Mesenchymal stem cell (in vitro differentiated cells and primary cell): ENCODE measurements around the gene PLXDC1.

ENCODE experiments used
- DNase-seq: peaks from one replicate; pipeline ENCODE4 v3.0.0-alpha.2; 2013
- H2AFZ ChIP-seq: one replicate; pipeline ENCODE4 v1.6.1; 2013; ENCODE audit warnings: low read depth, mild to moderate bottlenecking, control low read depth, inconsistent platforms, low read length, moderate library complexity
- H2AK5ac ChIP-seq: 2 replicates; pipeline ENCODE4 v1.6.1; 2013; ENCODE audit warnings: low read length, moderate library complexity, mild to moderate bottlenecking, inconsistent platforms; ENCODE audit not compliant: severe bottlenecking
- H2BK120ac ChIP-seq: one replicate; pipeline ENCODE4 v1.6.1; 2013; ENCODE audit warnings: low read depth, mild to moderate bottlenecking, inconsistent platforms, low read length, moderate library complexity
- H2BK12ac ChIP-seq, 2 experiments: one replicate each; pipeline ENCODE4 v1.6.1; 2013; ENCODE audit warnings: inconsistent platforms in 2 of 2, low read length in 2 of 2, mild to moderate bottlenecking in 2 of 2, moderate library complexity in 2 of 2, control low read depth in 1 of 2
- H2BK15ac ChIP-seq: one replicate; pipeline ENCODE4 v1.6.1; 2013; ENCODE audit warnings: mild to moderate bottlenecking, low read depth, inconsistent platforms; ENCODE audit not compliant: poor library complexity, severe bottlenecking
- H2BK5ac ChIP-seq: 2 replicates; pipeline ENCODE4 v1.6.1; 2013; ENCODE audit warnings: low read depth, mild to moderate bottlenecking, low read length, control low read depth, inconsistent platforms; ENCODE audit not compliant: poor library complexity, severe bottlenecking
- H3K14ac ChIP-seq, 2 experiments: one replicate each; pipeline ENCODE4 v1.6.1; 2013; ENCODE audit warnings: inconsistent platforms in 2 of 2, low read length in 2 of 2, control low read depth in 1 of 2, mild to moderate bottlenecking in 1 of 2, moderate library complexity in 1 of 2
- H3K18ac ChIP-seq, 2 experiments: one replicate each; pipeline ENCODE4 v1.6.1; 2013; ENCODE audit warnings: inconsistent platforms in 2 of 2, low read length in 2 of 2, control low read depth in 1 of 2, low read depth in 1 of 2, mild to moderate bottlenecking in 1 of 2
- H3K23ac ChIP-seq, 2 experiments: one replicate each; pipeline ENCODE4 v1.6.1; 2013; ENCODE audit warnings: inconsistent platforms in 2 of 2, low read length in 2 of 2, mild to moderate bottlenecking in 2 of 2, moderate library complexity in 2 of 2, control low read depth in 1 of 2
- H3K27ac ChIP-seq: 2 replicates; pipeline ENCODE4 v1.5.1; 2013; ENCODE audit warnings: mild to moderate bottlenecking, moderate library complexity, low read length, control low read depth, inconsistent platforms; ENCODE audit not compliant: poor library complexity, severe bottlenecking
- H3K27me3 ChIP-seq, 2 experiments: 2 replicates each; pipeline versions ENCODE4 v1.6.1 to v1.7.0; 2013; ENCODE audit warnings: low read length in 2 of 2, mild to moderate bottlenecking in 2 of 2, moderate library complexity in 2 of 2, control low read depth in 1 of 2, inconsistent platforms in 1 of 2; ENCODE audit not compliant: control insufficient read depth in 1 of 2, insufficient read depth in 1 of 2
- H3K36me3 ChIP-seq, 2 experiments: 2 replicates each; pipeline versions ENCODE4 v1.6.1 to v1.7.0; 2013; ENCODE audit warnings: low read length in 2 of 2, control low read depth in 1 of 2, inconsistent platforms in 1 of 2, low read depth in 1 of 2, mild to moderate bottlenecking in 1 of 2; ENCODE audit not compliant: insufficient read depth in 2 of 2, control insufficient read depth in 1 of 2
- H3K4ac ChIP-seq, 2 experiments: one replicate each; pipeline ENCODE4 v1.6.1; 2013; ENCODE audit warnings: inconsistent platforms in 2 of 2, low read length in 2 of 2, mild to moderate bottlenecking in 2 of 2, moderate library complexity in 2 of 2, control low read depth in 1 of 2, low read depth in 1 of 2
- H3K4me1 ChIP-seq: 2 replicates; pipeline ENCODE4 v1.6.1; 2013; ENCODE audit warnings: low read depth, low read length, control low read depth; ENCODE audit not compliant: control insufficient read depth, insufficient read depth
- H3K4me2 ChIP-seq: 2 replicates; pipeline ENCODE4 v1.6.1; 2013; ENCODE audit warnings: low read length, mild to moderate bottlenecking, inconsistent platforms; ENCODE audit not compliant: poor library complexity, severe bottlenecking
- H3K4me3 ChIP-seq, 2 experiments: 2 replicates each; pipeline versions ENCODE4 v1.5.1 to v1.7.0; 2013; ENCODE audit warnings: low read length in 2 of 2, mild to moderate bottlenecking in 2 of 2, control low read depth in 1 of 2, low read depth in 1 of 2; ENCODE audit not compliant: insufficient read depth in 1 of 2
- H3K79me1 ChIP-seq: replicated peaks from 2 replicates; pipeline ENCODE4 v1.6.1; 2013; ENCODE audit warnings: mild to moderate bottlenecking, control low read depth, low read length, inconsistent platforms; ENCODE audit not compliant: poor library complexity, severe bottlenecking
- H3K9ac ChIP-seq: 2 replicates; pipeline ENCODE4 v1.7.0; 2013; ENCODE audit warnings: mild to moderate bottlenecking, low read length, moderate library complexity
- H3K9me3 ChIP-seq: 2 replicates; pipeline ENCODE4 v1.7.0; 2013; ENCODE audit warnings: mild to moderate bottlenecking, low read length; ENCODE audit not compliant: control insufficient read depth
- H4K8ac ChIP-seq: one replicate; pipeline ENCODE4 v1.6.1; 2013; ENCODE audit warnings: inconsistent platforms, mild to moderate bottlenecking, low read length, moderate library complexity
- H4K91ac ChIP-seq: one replicate; pipeline ENCODE4 v1.6.1; 2013; ENCODE audit warnings: mild to moderate bottlenecking, low read length, inconsistent platforms
- WGBS: methylation state at CpG from one replicate; pipeline ENCODE4 v1.1.7; 2013; ENCODE audit warnings: mixed read lengths; 5-methylcytosine and 5-hydroxymethylcytosine counted together

The PLXDC1 gene

GRCh38 chr17:39096508-39097149, 54.8 kb downstream of the PLXDC1 start:
- Histone ChIP-seq H3K4ac (no peak overlapping the region), H3K18ac (no peak overlapping the region), H3K27ac (no peak overlapping the region), H3K4me2 (no peak overlapping the region), H2BK12ac (no peak overlapping the region), H3K9me3 (no peaks in the 10 kb centered on the region), H3K9ac (no peak overlapping the region), H3K23ac (no peak overlapping the region), H4K91ac (peak overlapping the region; percentile 25), H2BK5ac (no peak overlapping the region), H3K4me1 (peaks cover 17% of the 10 kb centered on the region), H4K8ac (no peak overlapping the region), H2AFZ (no peak overlapping the region), H2BK15ac (no peak overlapping the region), H2BK120ac (no peak overlapping the region), H3K27me3 (peaks cover 11% of the 10 kb centered on the region in 2 experiments), H3K79me1 (no peaks in the 10 kb centered on the region), H3K4me3 (no peak overlapping the region), H3K14ac (no peak overlapping the region), H2AK5ac (no peak overlapping the region), H3K36me3 (no peaks in the 10 kb centered on the region)
- 91% methylated on average over 7 of the region's 10 CpGs for WGBS
- no peak for DNase-seq

GRCh38 chr17:39095309-39095686, 56.1 kb downstream of the PLXDC1 start:
- Histone ChIP-seq H3K9me3 (no peaks in the 10 kb centered on the region), H2BK12ac (no peak overlapping the region), H3K27me3 (peaks cover 11 to 18% of the 10 kb centered on the region in 2 experiments), H3K4ac (no peak overlapping the region), H3K27ac (no peak overlapping the region), H3K14ac (no peak overlapping the region), H4K8ac (no peak overlapping the region), H3K36me3 (no peaks in the 10 kb centered on the region), H3K18ac (no peak overlapping the region), H2AFZ (no peak overlapping the region), H3K9ac (no peak overlapping the region), H2BK15ac (no peak overlapping the region), H4K91ac (no peak overlapping the region), H3K4me1 (peaks cover 17% of the 10 kb centered on the region), H2BK5ac (no peak overlapping the region), H3K4me3 (no peak overlapping the region), H3K23ac (no peak overlapping the region), H2AK5ac (no peak overlapping the region), H2BK120ac (no peak overlapping the region), H3K4me2 (no peak overlapping the region), H3K79me1 (no peaks in the 10 kb centered on the region)
- WGBS: 88% methylated on average over 2 of the region's 5 CpGs
- DNase-seq: no peak

- Histone ChIP-seq H3K14ac (no peak overlapping the region), H3K27ac (no peak overlapping the region), H3K23ac (no peak overlapping the region), H3K4ac (no peak overlapping the region), H3K9ac (no peak overlapping the region), H2BK12ac (no peak overlapping the region), H4K8ac (no peak overlapping the region), H3K9me3 (no peaks in the 10 kb centered on the region), H2BK15ac (no peak overlapping the region), H2BK5ac (no peak overlapping the region), H2AFZ (no peak overlapping the region), H3K4me2 (no peak overlapping the region), H2AK5ac (no peak overlapping the region), H2BK120ac (no peak overlapping the region), H3K27me3 (peaks cover 11 to 19% of the 10 kb centered on the region in 2 experiments), H3K4me3 (no peak overlapping the region), H3K4me1 (peaks cover 16% of the 10 kb centered on the region), H3K79me1 (no peaks in the 10 kb centered on the region), H3K18ac (no peak overlapping the region), H4K91ac (no peak overlapping the region), H3K36me3 (no peaks in the 10 kb centered on the region)
- WGBS: 62% methylated on average over 6 of the region's 8 CpGs
- DNase-seq: no peak
Observed at GRCh38 chr17:39094607-39095308, 56.7 kb downstream of the PLXDC1 start.

GRCh38 chr17:39092692-39093230, 58.7 kb downstream of the PLXDC1 start:
- Histone ChIP-seq H2BK120ac (no peak overlapping the region), H3K23ac (no peak overlapping the region), H4K8ac (no peak overlapping the region), H3K14ac (no peak overlapping the region), H2BK5ac (no peak overlapping the region), H3K4me3 (no peak overlapping the region), H3K36me3 (peaks cover 0 to 6% of the 10 kb centered on the region in 2 experiments), H3K9me3 (no peaks in the 10 kb centered on the region), H4K91ac (no peak overlapping the region), H3K27me3 (peaks cover 0 to 24% of the 10 kb centered on the region in 2 experiments), H3K4ac (no peak overlapping the region), H3K18ac (no peak overlapping the region), H3K4me2 (no peak overlapping the region), H2AK5ac (no peak overlapping the region), H2BK15ac (no peak overlapping the region), H2BK12ac (no peak overlapping the region), H3K4me1 (peaks cover 3% of the 10 kb centered on the region), H2AFZ (no peak overlapping the region), H3K9ac (no peak overlapping the region), H3K27ac (no peak overlapping the region), H3K79me1 (no peaks in the 10 kb centered on the region)
- WGBS: 81% methylated on average over 4 of the region's 6 CpGs
- DNase-seq: no peak
